H9 (cell line): ENCODE measurements around the gene MTX1. TPM values are rescaled to one million over a fixed set of nuclear protein-coding genes. Genes with fewer than 3 reads are reported as not detected.
A peak's percentile ranks its signal among the peaks of the same experiment; 100 is the strongest.

Experiments
- DNase-seq: peaks from one replicate; pipeline ENCODE4 v3.0.0-alpha.2; 2017
- H2AFZ ChIP-seq: one replicate; pipeline ENCODE4 v1.6.1; 2013; ENCODE audit warnings: mild to moderate bottlenecking, low read length, control low read depth, moderate library complexity
- H2AK5ac ChIP-seq: 2 replicates; pipeline ENCODE4 v1.6.1; 2013; ENCODE audit warnings: low read length, control low read depth, mixed read lengths; ENCODE audit not compliant: insufficient read length
- H2BK120ac ChIP-seq: one replicate; pipeline ENCODE4 v1.6.1; 2013; ENCODE audit warnings: low read depth, mild to moderate bottlenecking, low read length, control low read depth, inconsistent platforms; ENCODE audit not compliant: poor library complexity, severe bottlenecking
- H2BK12ac ChIP-seq: 2 replicates; pipeline ENCODE4 v1.6.1; 2013; ENCODE audit warnings: low read length, control low read depth, mixed read lengths, low read depth; ENCODE audit not compliant: insufficient read length
- H2BK15ac ChIP-seq: 2 replicates; pipeline ENCODE4 v1.6.1; 2013; ENCODE audit warnings: low read depth, low read length, control low read depth
- H2BK20ac ChIP-seq: one replicate; pipeline ENCODE4 v1.6.1; 2013; ENCODE audit warnings: low read depth, mild to moderate bottlenecking, low read length, control low read depth, inconsistent platforms; ENCODE audit not compliant: poor library complexity, severe bottlenecking
- H2BK5ac ChIP-seq: 2 replicates; pipeline ENCODE4 v1.6.1; 2013; ENCODE audit warnings: low read length, control low read depth, mixed read lengths; ENCODE audit not compliant: insufficient read length
- H3K14ac ChIP-seq: 2 replicates; pipeline ENCODE4 v1.6.1; 2013; ENCODE audit warnings: low read length, control low read depth; ENCODE audit not compliant: insufficient read depth
- H3K18ac ChIP-seq: 2 replicates; pipeline ENCODE4 v1.6.1; 2013; ENCODE audit warnings: low read depth, mild to moderate bottlenecking, mixed read lengths, low read length, control low read depth; ENCODE audit not compliant: insufficient read length
- H3K23ac ChIP-seq: 2 replicates; pipeline ENCODE4 v1.6.1; 2013; ENCODE audit warnings: low read length, control low read depth, mixed read lengths, low read depth; ENCODE audit not compliant: insufficient read length
- H3K23me2 ChIP-seq: 2 replicates; pipeline ENCODE4 v1.6.1; 2013; ENCODE audit warnings: low read depth, mild to moderate bottlenecking, mixed read lengths, low read length, control low read depth; ENCODE audit not compliant: insufficient read length, poor library complexity, severe bottlenecking
- H3K27ac ChIP-seq: 2 replicates; pipeline ENCODE4 v1.5.1; 2013; ENCODE audit warnings: low read length, control low read depth, mixed read lengths, low read depth; ENCODE audit not compliant: insufficient read length
- H3K27me3 ChIP-seq: 2 replicates; pipeline ENCODE4 v1.6.1; 2013; ENCODE audit warnings: low read length, control low read depth, inconsistent platforms; ENCODE audit not compliant: insufficient read depth
- H3K4ac ChIP-seq: 2 replicates; pipeline ENCODE4 v1.6.1; 2013; ENCODE audit warnings: low read depth, mild to moderate bottlenecking, control low read depth, inconsistent platforms, low read length, moderate library complexity
- H3K4me1 ChIP-seq: 2 replicates; pipeline ENCODE4 v1.6.1; 2013; ENCODE audit warnings: low read length, control low read depth, inconsistent platforms; ENCODE audit not compliant: insufficient read depth
- H3K4me2 ChIP-seq: 2 replicates; pipeline ENCODE4 v1.6.1; 2013; ENCODE audit warnings: low read length, control low read depth, mixed read lengths; ENCODE audit not compliant: insufficient read length, insufficient read depth
- H3K56ac ChIP-seq: 2 replicates; pipeline ENCODE4 v1.6.1; 2013; ENCODE audit warnings: low read depth, mild to moderate bottlenecking, mixed read lengths, low read length, control low read depth; ENCODE audit not compliant: insufficient read length
- H3K79me1 ChIP-seq: 2 replicates; pipeline ENCODE4 v1.6.1; 2013; ENCODE audit warnings: low read depth, mild to moderate bottlenecking, moderate library complexity, low read length, control low read depth, inconsistent platforms; ENCODE audit not compliant: insufficient read depth, poor library complexity, severe bottlenecking
- H3K79me2 ChIP-seq: 2 replicates; pipeline ENCODE4 v1.6.1; 2013; ENCODE audit warnings: low read length, control low read depth, inconsistent platforms; ENCODE audit not compliant: insufficient read depth
- H3K9ac ChIP-seq: 2 replicates; pipeline ENCODE4 v1.6.1; 2013; ENCODE audit warnings: low read length, control low read depth, mixed read lengths; ENCODE audit not compliant: insufficient read length; ENCODE audit errors: extremely low read depth
- H3K9me3 ChIP-seq: one replicate; pipeline ENCODE4 v1.6.1; 2013; ENCODE audit warnings: low read depth, low read length, inconsistent platforms; ENCODE audit not compliant: control insufficient read depth
- H3T11ph ChIP-seq: one replicate; pipeline ENCODE4 v1.6.1; 2013; ENCODE audit warnings: mild to moderate bottlenecking, low read length, control low read depth, inconsistent platforms
- H4K20me1 ChIP-seq: one replicate; pipeline ENCODE4 v1.6.1; 2013; ENCODE audit not compliant: control insufficient read depth, insufficient read length, insufficient read depth
- H4K5ac ChIP-seq: 2 replicates; pipeline ENCODE4 v1.6.1; 2013; ENCODE audit warnings: low read depth, mild to moderate bottlenecking, mixed read lengths, low read length, control low read depth; ENCODE audit not compliant: insufficient read length
- H4K8ac ChIP-seq: replicated peaks from 2 replicates; pipeline ENCODE4 v1.6.1; 2013; ENCODE audit warnings: low read length, control low read depth, mixed read lengths, low read depth; ENCODE audit not compliant: insufficient read length
- H4K91ac ChIP-seq: 2 replicates; pipeline ENCODE4 v1.6.1; 2013; ENCODE audit warnings: low read depth, mild to moderate bottlenecking, moderate library complexity, mixed read lengths, low read length, control low read depth; ENCODE audit not compliant: insufficient read length
- H3K27ac Mint-ChIP-seq, 3 experiments: 2 replicates in 2 of 3; 3 replicates in 1 of 3; pipeline ENCODE4 v1.8.0; 2020 to 2021; ENCODE audit warnings: mixed read lengths in 3 of 3, mild to moderate bottlenecking in 1 of 3, moderate library complexity in 1 of 3
- H3K27me3 Mint-ChIP-seq: 2 replicates; pipeline ENCODE4 v1.8.0; 2021; ENCODE audit warnings: low read depth, mild to moderate bottlenecking, moderate library complexity, mixed read lengths
- H3K36me3 Mint-ChIP-seq, 3 experiments: 2 replicates in 2 of 3; 3 replicates in 1 of 3; pipeline ENCODE4 v1.8.0; 2020 to 2021; ENCODE audit warnings: low read depth in 3 of 3, mixed read lengths in 3 of 3; ENCODE audit not compliant: insufficient read depth in 1 of 3
- H3K4me1 Mint-ChIP-seq, 2 experiments: 2 replicates each; pipeline ENCODE4 v1.8.0; 2020; ENCODE audit warnings: mixed read lengths in 2 of 2
- H3K4me3 Mint-ChIP-seq, 2 experiments: 2 replicates in 1 of 2; 3 replicates in 1 of 2; pipeline ENCODE4 v1.8.0; 2020 to 2021; ENCODE audit warnings: mild to moderate bottlenecking in 2 of 2, mixed read lengths in 2 of 2, moderate library complexity in 1 of 2
- H3K9me3 Mint-ChIP-seq, 2 experiments: 2 replicates in 1 of 2; 3 replicates in 1 of 2; pipeline ENCODE4 v1.8.0; 2020; ENCODE audit warnings: mild to moderate bottlenecking in 2 of 2, mixed read lengths in 2 of 2, moderate library complexity in 1 of 2
- WGBS: extraction: QIAGEN DNeasy Blood & Tissue Kit; methylation state at CpG from one replicate; pipeline ENCODE4 v1.1.7; 2013; ENCODE audit warnings: missing lambda C conversion rate, low lambda C conversion rate, mixed read lengths; ENCODE audit not compliant: insufficient read length; ENCODE audit errors: extremely low coverage; 5-methylcytosine and 5-hydroxymethylcytosine counted together
- total RNA-seq: library from RNA; stranded (reverse); gene quantifications from 2 replicates; pipeline ENCODE4 v1.2.1, GENCODE V29; 2021
- TF ChIP-seq, protein P1 (sequence below): fragments of 200-600 bp; sonication (generic); conservative IDR thresholded peaks from 3 replicates; pipeline ENCODE4 v1.8.0; 2021; ENCODE audit warnings: antibody characterized with exemption, mild to moderate bottlenecking

MTX1 gene
- total RNA-seq, 1 experiment from 2014 or later, result 45.0 TPM

DNA sequence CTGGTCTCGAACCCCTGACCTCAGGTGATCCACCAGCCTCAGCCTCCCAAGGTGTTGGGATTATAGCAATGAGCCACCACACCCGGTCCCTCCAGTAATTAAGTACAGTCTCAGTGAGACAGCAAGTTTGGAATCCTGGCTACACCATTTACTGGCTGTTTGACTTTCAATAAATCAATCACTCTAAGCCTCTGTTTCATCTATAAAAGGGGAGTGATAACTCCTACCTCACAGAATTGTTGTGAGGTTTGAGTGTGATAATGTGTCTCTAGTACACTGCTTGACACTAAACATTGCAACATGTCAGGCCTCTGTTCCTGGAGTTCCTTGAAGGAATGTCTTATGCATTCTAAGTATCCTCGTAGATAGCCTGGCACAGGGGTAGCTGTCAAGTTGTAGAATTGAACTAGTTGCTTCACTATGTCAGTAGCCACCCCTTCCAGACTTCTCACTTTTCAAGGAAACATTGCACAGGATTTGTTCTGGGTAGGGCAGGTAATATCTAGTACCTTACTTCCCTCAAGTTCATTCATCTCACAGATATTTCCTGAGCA is 34.4 kb downstream of the MTX1 start:
- Histone ChIP-seq H3K79me2 (no peaks in the 10 kb centered on the region), H4K5ac (no peak overlapping the region), H4K8ac (no peak overlapping the region), H3K79me1 (no peaks in the 10 kb centered on the region), H3K9me3 (no peaks in the 10 kb centered on the region), H3K27me3 (no peaks in the 10 kb centered on the region; the same call in 1 of the 2 replicates), H2BK5ac (no peak overlapping the region), H3K4me2 (peak overlapping the region; percentile 60), H3K4me1 (no peaks in the 10 kb centered on the region), H2AK5ac (no peak overlapping the region), H3K14ac (no peak overlapping the region), H2BK15ac (no peak overlapping the region), H2BK20ac (no peak overlapping the region), H2BK120ac (no peak overlapping the region), H3K23me2 (peaks cover 9% of the 10 kb centered on the region), H3K56ac (no peak overlapping the region), H3K4ac (no peak overlapping the region), H3T11ph (no peak overlapping the region), H3K18ac (no peak overlapping the region), H3K23ac (no peak overlapping the region), H4K91ac (no peak overlapping the region), H4K20me1 (no peaks in the 10 kb centered on the region), H3K27ac (no peak overlapping the region), H2AFZ (no peak overlapping the region), H2BK12ac (no peak overlapping the region), H3K9ac (peak overlapping the region; percentile 56)
- peaks cover 39% of the 10 kb centered on the region for H3K27me3 Mint-ChIP-seq
- H3K36me3 Mint-ChIP-seq, result peaks cover 4 to 24% (median 24%) of the 10 kb centered on the region in 3 experiments
- peaks cover 28 to 34% of the 10 kb centered on the region in 2 experiments for H3K4me1 Mint-ChIP-seq
- peaks cover 0 to 3% of the 10 kb centered on the region in 2 experiments; a peak in 1 of 5 replicates for H3K9me3 Mint-ChIP-seq
- H3K27ac Mint-ChIP-seq, result no peak overlapping the region
- peak overlapping the region; percentile 81 to 84; a peak in 4 of 5 replicates for H3K4me3 Mint-ChIP-seq
- TF ChIP-seq, protein P1, sequence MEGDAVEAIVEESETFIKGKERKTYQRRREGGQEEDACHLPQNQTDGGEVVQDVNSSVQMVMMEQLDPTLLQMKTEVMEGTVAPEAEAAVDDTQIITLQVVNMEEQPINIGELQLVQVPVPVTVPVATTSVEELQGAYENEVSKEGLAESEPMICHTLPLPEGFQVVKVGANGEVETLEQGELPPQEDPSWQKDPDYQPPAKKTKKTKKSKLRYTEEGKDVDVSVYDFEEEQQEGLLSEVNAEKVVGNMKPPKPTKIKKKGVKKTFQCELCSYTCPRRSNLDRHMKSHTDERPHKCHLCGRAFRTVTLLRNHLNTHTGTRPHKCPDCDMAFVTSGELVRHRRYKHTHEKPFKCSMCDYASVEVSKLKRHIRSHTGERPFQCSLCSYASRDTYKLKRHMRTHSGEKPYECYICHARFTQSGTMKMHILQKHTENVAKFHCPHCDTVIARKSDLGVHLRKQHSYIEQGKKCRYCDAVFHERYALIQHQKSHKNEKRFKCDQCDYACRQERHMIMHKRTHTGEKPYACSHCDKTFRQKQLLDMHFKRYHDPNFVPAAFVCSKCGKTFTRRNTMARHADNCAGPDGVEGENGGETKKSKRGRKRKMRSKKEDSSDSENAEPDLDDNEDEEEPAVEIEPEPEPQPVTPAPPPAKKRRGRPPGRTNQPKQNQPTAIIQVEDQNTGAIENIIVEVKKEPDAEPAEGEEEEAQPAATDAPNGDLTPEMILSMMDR, result no peak
- WGBS, result no CpG with 5 or more reads among the region's 3 CpGs
- no peak for DNase-seq
